NB4 (cell line): ENCODE results near the gene CTNNA3.

ENCODE experiments used
- POLR2A ChIP-seq: IDR thresholded peaks from 2 replicates; pipeline ENCODE4 v1.6.1; 2011; ENCODE audit warnings: mild to moderate bottlenecking; ENCODE audit not compliant: insufficient read length; ENCODE audit errors: extremely low read depth
- TF ChIP-seq, protein P1 (sequence below): IDR thresholded peaks from one replicate; pipeline ENCODE4 v1.5.1; 2012; ENCODE audit warnings: low read depth, low read length
- TF ChIP-seq, protein P2 (sequence below): IDR thresholded peaks from 2 replicates; pipeline ENCODE4 v1.6.1; 2011; ENCODE audit warnings: low read depth, low read length

GRCh38 chr10:67319976-67320375 is 376.0 kb downstream of the CTNNA3 start:
- TF ChIP-seq, protein P1, sequence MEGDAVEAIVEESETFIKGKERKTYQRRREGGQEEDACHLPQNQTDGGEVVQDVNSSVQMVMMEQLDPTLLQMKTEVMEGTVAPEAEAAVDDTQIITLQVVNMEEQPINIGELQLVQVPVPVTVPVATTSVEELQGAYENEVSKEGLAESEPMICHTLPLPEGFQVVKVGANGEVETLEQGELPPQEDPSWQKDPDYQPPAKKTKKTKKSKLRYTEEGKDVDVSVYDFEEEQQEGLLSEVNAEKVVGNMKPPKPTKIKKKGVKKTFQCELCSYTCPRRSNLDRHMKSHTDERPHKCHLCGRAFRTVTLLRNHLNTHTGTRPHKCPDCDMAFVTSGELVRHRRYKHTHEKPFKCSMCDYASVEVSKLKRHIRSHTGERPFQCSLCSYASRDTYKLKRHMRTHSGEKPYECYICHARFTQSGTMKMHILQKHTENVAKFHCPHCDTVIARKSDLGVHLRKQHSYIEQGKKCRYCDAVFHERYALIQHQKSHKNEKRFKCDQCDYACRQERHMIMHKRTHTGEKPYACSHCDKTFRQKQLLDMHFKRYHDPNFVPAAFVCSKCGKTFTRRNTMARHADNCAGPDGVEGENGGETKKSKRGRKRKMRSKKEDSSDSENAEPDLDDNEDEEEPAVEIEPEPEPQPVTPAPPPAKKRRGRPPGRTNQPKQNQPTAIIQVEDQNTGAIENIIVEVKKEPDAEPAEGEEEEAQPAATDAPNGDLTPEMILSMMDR, result no peak
- TF ChIP-seq POLR2A, result no peak
- TF ChIP-seq, protein P2, sequence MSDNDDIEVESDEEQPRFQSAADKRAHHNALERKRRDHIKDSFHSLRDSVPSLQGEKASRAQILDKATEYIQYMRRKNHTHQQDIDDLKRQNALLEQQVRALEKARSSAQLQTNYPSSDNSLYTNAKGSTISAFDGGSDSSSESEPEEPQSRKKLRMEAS, result no peak
